Neural progenitor cell (in vitro differentiated cells): ENCODE data around the gene UNC93B1. TPM values are rescaled to one million over a fixed set of nuclear protein-coding genes. Genes with fewer than 3 reads are reported as not detected.

Experiments used
- DNase-seq: peaks from one replicate; pipeline ENCODE4 v3.0.0-alpha.2; 2016; ENCODE audit warnings: low spot score
- H2AFZ ChIP-seq: fragments of 200-600 bp; sonication (generic); replicated peaks from 2 replicates; pipeline ENCODE4 v1.6.1; 2016; ENCODE audit warnings: antibody characterized with exemption
- H3F3A ChIP-seq: fragments of 200-600 bp; sonication (generic); 2 replicates; pipeline ENCODE4 v1.6.1; 2016; ENCODE audit warnings: antibody characterized with exemption, low read depth
- H3K27ac ChIP-seq: fragments of 200-600 bp; sonication (generic); 2 replicates; pipeline ENCODE4 v1.5.1; 2016; ENCODE audit warnings: mild to moderate bottlenecking
- H3K27me3 ChIP-seq: fragments of 200-600 bp; sonication (generic); 2 replicates; pipeline ENCODE4 v1.6.1; 2016; ENCODE audit warnings: mild to moderate bottlenecking, moderate library complexity
- H3K36me3 ChIP-seq: fragments of 200-600 bp; sonication (generic); 2 replicates; pipeline ENCODE4 v1.5.1; 2016
- H3K4me1 ChIP-seq: fragments of 200-600 bp; sonication (generic); 2 replicates; pipeline ENCODE4 v1.6.1; 2016; ENCODE audit warnings: mixed run types
- H3K4me2 ChIP-seq: fragments of 200-600 bp; sonication (generic); 2 replicates; pipeline ENCODE4 v1.6.1; 2016
- H3K4me3 ChIP-seq: fragments of 200-600 bp; sonication (generic); 2 replicates; pipeline ENCODE4 v1.5.1; 2016
- H3K79me2 ChIP-seq: fragments of 200-600 bp; sonication (generic); 2 replicates; pipeline ENCODE4 v1.6.1; 2016; ENCODE audit warnings: low read depth
- H3K9ac ChIP-seq: fragments of 200-600 bp; sonication (generic); 2 replicates; pipeline ENCODE4 v1.6.1; 2016
- H3K9me3 ChIP-seq: fragments of 200-600 bp; sonication (generic); 2 replicates; pipeline ENCODE4 v1.5.1; 2016; ENCODE audit warnings: low read depth
- H4K20me1 ChIP-seq: fragments of 200-600 bp; sonication (generic); 2 replicates; pipeline ENCODE4 v1.6.1; 2016; ENCODE audit warnings: low read depth
- H3K27ac Mint-ChIP-seq: 3 replicates; pipeline ENCODE4 v1.8.0; 2021; ENCODE audit warnings: mixed read lengths
- H3K27me3 Mint-ChIP-seq: 2 replicates; pipeline ENCODE4 v1.8.0; 2022; ENCODE audit warnings: low read depth, mild to moderate bottlenecking, inconsistent platforms, moderate library complexity, mixed read lengths; ENCODE audit not compliant: insufficient read depth
- H3K36me3 Mint-ChIP-seq: 3 replicates; pipeline ENCODE4 v1.8.0; 2021; ENCODE audit warnings: mixed read lengths
- H3K4me1 Mint-ChIP-seq: 3 replicates; pipeline ENCODE4 v1.8.0; 2021; ENCODE audit warnings: mixed read lengths
- H3K4me3 Mint-ChIP-seq: 3 replicates; pipeline ENCODE4 v1.8.0; 2021; ENCODE audit warnings: mild to moderate bottlenecking, moderate library complexity, mixed read lengths
- H3K9me3 Mint-ChIP-seq: 3 replicates; pipeline ENCODE4 v1.8.0; 2020; ENCODE audit warnings: mixed read lengths
- CTCF ChIP-seq: fragments of 200-600 bp; sonication (generic); IDR thresholded peaks from 2 replicates; pipeline ENCODE4 v1.5.1; 2017; ENCODE audit warnings: antibody characterized with exemption, mild to moderate bottlenecking
- EZH2 ChIP-seq: fragments of 200-600 bp; sonication (generic); IDR thresholded peaks from 2 replicates; pipeline ENCODE4 v1.6.1; 2017; ENCODE audit warnings: antibody characterized with exemption, mild to moderate bottlenecking, moderate library complexity
- EZH2phosphoT487 ChIP-seq: fragments of 200-600 bp; sonication (generic); IDR thresholded peaks from 2 replicates; pipeline ENCODE4 v1.6.1; 2017; ENCODE audit warnings: antibody characterized with exemption
- total RNA-seq: library from RNA; depleted of rRNA; stranded (reverse); fragments of >200 nt; gene quantifications from 2 replicates; pipeline ENCODE4 v1.2.3, GENCODE V29; 2015; ENCODE audit warnings: low replicate concordance

Gene UNC93B1
- total RNA-seq, 1 donor from 2014 or later = 8.8 TPM

GRCh38 chr11:68048681-68049508, 45.0 kb upstream of the UNC93B1 start:
- peaks cover 5% of the 10 kb centered on the region for H3K27me3 Mint-ChIP-seq
- Histone ChIP-seq H3K27ac (no peak overlapping the region), H4K20me1 (no peaks in the 10 kb centered on the region), H3K4me2 (no peak overlapping the region), H3K36me3 (no peaks in the 10 kb centered on the region), H2AFZ (no peak overlapping the region), H3K79me2 (no peaks in the 10 kb centered on the region), H3K9me3 (no peaks in the 10 kb centered on the region), H3K9ac (no peak overlapping the region), H3K27me3 (no peaks in the 10 kb centered on the region), H3K4me1 (peaks cover 3% of the 10 kb centered on the region), H3K4me3 (no peak overlapping the region), H3F3A (no peaks in the 10 kb centered on the region)
- H3K27ac Mint-ChIP-seq = no peak overlapping the region
- no peaks in the 10 kb centered on the region for H3K9me3 Mint-ChIP-seq
- peaks cover 17% of the 10 kb centered on the region for H3K4me1 Mint-ChIP-seq
- TF ChIP-seq EZH2phosphoT487 (no peak), CTCF (no peak), EZH2 (no peak)
- DNase-seq = no peak
- H3K4me3 Mint-ChIP-seq = no peak overlapping the region
- H3K36me3 Mint-ChIP-seq = peaks cover 3% of the 10 kb centered on the region

- H3K4me2 ChIP-seq = no peak overlapping the region
- no peak overlapping the region for H3K9ac ChIP-seq
- H3F3A ChIP-seq = no peaks in the 10 kb centered on the region
- peaks cover 9% of the 10 kb centered on the region for H3K4me1 Mint-ChIP-seq
- peaks cover under 1% of the 10 kb centered on the region for H3K36me3 Mint-ChIP-seq
- no peak overlapping the region for H3K4me3 ChIP-seq
- no peaks in the 10 kb centered on the region for H3K9me3 ChIP-seq
- no peak overlapping the region for H2AFZ ChIP-seq
- H3K27ac Mint-ChIP-seq = no peak overlapping the region
- peaks cover 3% of the 10 kb centered on the region for H3K4me1 ChIP-seq
- DNase-seq = no peak
- H3K4me3 Mint-ChIP-seq = no peak overlapping the region
- H3K27me3 Mint-ChIP-seq = peaks cover 5% of the 10 kb centered on the region
- no peaks in the 10 kb centered on the region for H3K27me3 ChIP-seq
- no peaks in the 10 kb centered on the region for H4K20me1 ChIP-seq
- TF ChIP-seq EZH2 = no peak
- TF ChIP-seq EZH2phosphoT487 = no peak
- TF ChIP-seq CTCF = no peak
- H3K27ac ChIP-seq = no peak overlapping the region
- no peaks in the 10 kb centered on the region for H3K9me3 Mint-ChIP-seq
- H3K79me2 ChIP-seq = no peaks in the 10 kb centered on the region
- no peaks in the 10 kb centered on the region for H3K36me3 ChIP-seq
These were observed 43.8 kb upstream of the UNC93B1 start for GRCh38 chr11:68047437-68048290.

- Histone ChIP-seq H3K36me3 (no peaks in the 10 kb centered on the region), H3K27ac (no peak overlapping the region), H3K4me1 (peaks cover 3% of the 10 kb centered on the region), H3K9me3 (no peaks in the 10 kb centered on the region), H3K27me3 (no peaks in the 10 kb centered on the region), H3F3A (no peaks in the 10 kb centered on the region), H3K4me3 (no peak overlapping the region), H3K4me2 (no peak overlapping the region), H3K79me2 (no peaks in the 10 kb centered on the region), H4K20me1 (no peaks in the 10 kb centered on the region), H2AFZ (no peak overlapping the region), H3K9ac (no peak overlapping the region)
- Mint-ChIP-seq H3K27ac (no peak overlapping the region), H3K4me1 (peaks cover 7% of the 10 kb centered on the region), H3K9me3 (no peaks in the 10 kb centered on the region), H3K4me3 (no peak overlapping the region), H3K27me3 (peaks cover 7% of the 10 kb centered on the region), H3K36me3 (no peaks in the 10 kb centered on the region)
- no peak for TF ChIP-seq EZH2phosphoT487
- no peak for TF ChIP-seq EZH2
- no peak for TF ChIP-seq CTCF
- DNase-seq = no peak
These were observed 41.0 kb upstream of the UNC93B1 start for GRCh38 chr11:68044898-68045351.
